Stimulated activated CD8-positive, alpha-beta memory T cell treated with anti-CD3 and anti-CD28 coated beads, Interleukin-7, amount 100 ng/mL, for 48 hours (primary cell): ENCODE data around the gene MUC12.
"Not testable (repeated sequence)": the region's sequence is repeated elsewhere in the genome, so short reads cannot be mapped to it uniquely, and the experiment has no call there.

ENCODE experiments used
- DNase-seq, 2 donors: peaks; one replicate each; pipeline ENCODE4 v3.0.0-alpha.2; 2020; ENCODE audit warnings: low read depth in 1 of 2; ENCODE audit errors: extremely low read depth in 1 of 2

The MUC12 gene, protein sequence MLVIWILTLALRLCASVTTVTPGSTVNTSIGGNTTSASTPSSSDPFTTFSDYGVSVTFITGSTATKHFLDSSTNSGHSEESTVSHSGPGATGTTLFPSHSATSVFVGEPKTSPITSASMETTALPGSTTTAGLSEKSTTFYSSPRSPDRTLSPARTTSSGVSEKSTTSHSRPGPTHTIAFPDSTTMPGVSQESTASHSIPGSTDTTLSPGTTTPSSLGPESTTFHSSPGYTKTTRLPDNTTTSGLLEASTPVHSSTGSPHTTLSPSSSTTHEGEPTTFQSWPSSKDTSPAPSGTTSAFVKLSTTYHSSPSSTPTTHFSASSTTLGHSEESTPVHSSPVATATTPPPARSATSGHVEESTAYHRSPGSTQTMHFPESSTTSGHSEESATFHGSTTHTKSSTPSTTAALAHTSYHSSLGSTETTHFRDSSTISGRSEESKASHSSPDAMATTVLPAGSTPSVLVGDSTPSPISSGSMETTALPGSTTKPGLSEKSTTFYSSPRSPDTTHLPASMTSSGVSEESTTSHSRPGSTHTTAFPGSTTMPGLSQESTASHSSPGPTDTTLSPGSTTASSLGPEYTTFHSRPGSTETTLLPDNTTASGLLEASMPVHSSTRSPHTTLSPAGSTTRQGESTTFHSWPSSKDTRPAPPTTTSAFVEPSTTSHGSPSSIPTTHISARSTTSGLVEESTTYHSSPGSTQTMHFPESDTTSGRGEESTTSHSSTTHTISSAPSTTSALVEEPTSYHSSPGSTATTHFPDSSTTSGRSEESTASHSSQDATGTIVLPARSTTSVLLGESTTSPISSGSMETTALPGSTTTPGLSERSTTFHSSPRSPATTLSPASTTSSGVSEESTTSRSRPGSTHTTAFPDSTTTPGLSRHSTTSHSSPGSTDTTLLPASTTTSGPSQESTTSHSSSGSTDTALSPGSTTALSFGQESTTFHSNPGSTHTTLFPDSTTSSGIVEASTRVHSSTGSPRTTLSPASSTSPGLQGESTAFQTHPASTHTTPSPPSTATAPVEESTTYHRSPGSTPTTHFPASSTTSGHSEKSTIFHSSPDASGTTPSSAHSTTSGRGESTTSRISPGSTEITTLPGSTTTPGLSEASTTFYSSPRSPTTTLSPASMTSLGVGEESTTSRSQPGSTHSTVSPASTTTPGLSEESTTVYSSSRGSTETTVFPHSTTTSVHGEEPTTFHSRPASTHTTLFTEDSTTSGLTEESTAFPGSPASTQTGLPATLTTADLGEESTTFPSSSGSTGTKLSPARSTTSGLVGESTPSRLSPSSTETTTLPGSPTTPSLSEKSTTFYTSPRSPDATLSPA (N-terminal part only)

DNA sequence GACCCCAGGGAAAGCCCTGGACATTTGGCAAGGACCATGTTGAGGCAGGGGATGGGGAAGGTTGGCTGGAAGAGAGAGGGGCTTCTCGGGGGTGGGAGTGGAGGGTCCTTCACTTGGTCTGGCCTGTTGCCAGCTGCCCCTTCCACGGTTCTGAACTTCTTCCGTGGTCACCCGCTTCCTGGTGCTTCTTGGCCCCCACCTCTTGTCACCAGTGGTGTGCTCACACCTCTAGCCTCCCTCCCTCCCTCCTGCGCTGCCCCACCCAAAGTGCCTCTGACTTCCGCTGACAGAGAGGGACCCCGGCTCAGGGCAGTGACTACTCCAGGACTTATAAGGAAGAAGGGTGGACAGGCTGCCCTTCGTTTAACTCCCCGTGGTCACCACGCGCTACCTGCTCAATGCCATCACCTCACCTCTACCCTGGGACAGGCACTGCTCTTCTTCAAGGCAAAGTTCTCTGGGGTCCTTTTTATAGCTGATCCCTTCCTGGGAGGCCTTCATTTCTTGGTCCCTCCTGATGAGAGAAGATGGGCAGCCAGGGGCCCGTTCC, at the start of gene MUC12:
MUC12 (plus strand) TSS at position 500 of the 550 bp plus-strand sequence. CDS start 58 bp downstream, outside the sequence.
- no peak for DNase-seq

GRCh38 chr7:100919779-100920437, 49.5 kb upstream of the MUC12 start:
- not testable (repeated sequence) for DNase-seq

GRCh38 chr7:100921039-100921438, 48.3 kb upstream of the MUC12 start:
- DNase-seq: no peak

DNA sequence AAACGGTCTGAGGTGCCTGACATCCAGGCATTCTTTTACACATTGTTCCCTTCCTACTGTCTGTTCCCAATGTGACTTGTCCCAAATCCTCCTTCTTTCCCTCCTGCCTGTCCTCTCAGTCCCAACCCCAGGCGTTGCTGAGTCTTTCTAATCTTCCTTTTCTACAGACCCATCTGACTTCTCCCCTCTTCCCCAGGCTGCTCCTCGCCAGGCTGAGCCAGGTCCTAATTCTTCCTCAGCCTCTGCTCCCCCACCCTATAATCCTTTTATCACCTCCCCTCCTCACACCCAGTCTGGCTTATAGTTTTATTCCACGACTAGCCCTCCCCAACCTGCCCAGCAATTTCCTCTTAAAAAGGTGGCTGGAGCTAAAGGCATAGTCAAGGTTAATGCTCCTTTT, 45.7 kb upstream of the MUC12 start:
- not testable (repeated sequence) for DNase-seq

DNA sequence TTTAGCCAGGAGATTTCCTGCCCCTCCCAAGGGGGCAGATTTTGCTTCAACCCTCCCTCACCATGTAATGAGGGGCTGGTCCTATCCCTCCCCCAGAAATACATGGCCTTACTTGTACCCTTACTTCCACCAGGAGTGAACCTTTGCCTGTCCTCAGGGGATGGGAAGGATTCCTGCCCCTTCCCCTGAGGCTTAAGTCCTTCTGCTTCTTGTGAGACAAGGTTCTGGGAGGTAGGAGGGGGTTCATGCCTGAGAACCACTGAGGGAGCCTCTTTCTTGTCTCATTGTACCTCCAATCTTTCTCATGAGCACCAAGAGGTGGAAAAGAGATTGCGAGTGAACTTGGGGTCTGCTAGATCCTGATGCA, 39.6 kb upstream of the MUC12 start:
- DNase-seq: no peak

- no peak for DNase-seq
These were observed 35.6 kb upstream of the MUC12 start for GRCh38 chr7:100933734-100934133.

- not testable (repeated sequence) for DNase-seq
These were observed 34.0 kb upstream of the MUC12 start for GRCh38 chr7:100935381-100935780.

- not testable (repeated sequence) for DNase-seq
These were observed 33.2 kb upstream of the MUC12 start for GRCh38 chr7:100936167-100936566.

GRCh38 chr7:100942045-100942774, 27.2 kb upstream of the MUC12 start:
- DNase-seq: no peak

DNA sequence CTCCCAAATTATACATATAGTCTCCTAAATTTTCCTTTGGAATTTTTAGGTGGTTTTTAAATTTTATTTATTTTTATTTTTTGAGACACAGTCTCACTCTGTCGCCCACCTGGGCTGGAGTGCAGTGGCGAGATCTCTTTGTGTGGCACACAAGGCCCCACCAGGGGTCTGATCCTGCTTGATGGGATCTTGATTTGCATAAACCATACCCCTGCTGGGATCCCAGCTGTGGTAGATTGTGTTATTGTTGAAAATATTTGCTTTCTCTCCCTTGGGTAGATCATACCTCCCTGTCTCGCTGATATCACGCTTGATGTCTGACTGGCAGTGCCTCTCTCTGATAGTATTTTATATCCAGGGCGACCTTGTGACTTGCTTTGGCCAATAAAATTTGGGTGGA, 25.7 kb upstream of the MUC12 start:
- no peak for DNase-seq

DNA sequence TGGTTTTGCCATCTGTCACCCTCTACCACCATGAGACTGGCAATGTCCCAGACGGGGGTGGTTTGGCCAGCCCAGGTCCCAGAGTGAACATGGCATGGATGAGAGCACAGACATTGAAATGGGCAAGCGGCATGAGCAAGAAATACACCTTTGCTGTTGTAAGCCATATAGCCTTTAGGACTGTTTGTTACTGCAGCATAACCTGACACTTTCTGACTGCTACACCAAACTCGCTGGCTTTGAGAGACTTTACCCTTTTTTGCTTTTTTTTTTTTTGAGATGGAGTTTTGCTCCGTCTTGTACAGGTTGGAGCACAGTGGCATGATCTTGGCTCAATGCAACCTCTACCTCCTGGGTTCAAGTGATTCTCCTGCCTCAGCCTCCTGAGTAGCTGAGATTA, 25.2 kb upstream of the MUC12 start:
- DNase-seq: no peak

DNA sequence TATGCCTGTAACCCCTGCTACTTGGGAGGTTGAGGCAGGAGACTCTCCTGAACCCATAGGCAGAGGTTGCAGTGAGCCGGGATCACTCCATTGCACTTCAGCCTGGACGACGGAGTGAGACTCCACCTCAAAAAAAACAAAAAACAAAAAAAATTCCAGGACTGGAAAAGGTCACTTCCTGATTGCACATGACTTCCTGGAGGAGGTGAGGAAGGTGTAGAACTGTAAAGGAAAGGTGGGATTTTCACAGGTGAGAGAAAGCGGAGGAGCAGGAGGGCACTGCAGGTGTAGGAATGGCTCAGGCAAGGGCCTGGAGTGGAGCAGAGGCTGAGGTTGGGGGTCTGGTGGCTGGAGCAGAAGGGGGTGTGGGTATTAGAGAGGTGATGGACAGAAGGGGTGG, 23.3 kb upstream of the MUC12 start:
- no peak for DNase-seq

DNA sequence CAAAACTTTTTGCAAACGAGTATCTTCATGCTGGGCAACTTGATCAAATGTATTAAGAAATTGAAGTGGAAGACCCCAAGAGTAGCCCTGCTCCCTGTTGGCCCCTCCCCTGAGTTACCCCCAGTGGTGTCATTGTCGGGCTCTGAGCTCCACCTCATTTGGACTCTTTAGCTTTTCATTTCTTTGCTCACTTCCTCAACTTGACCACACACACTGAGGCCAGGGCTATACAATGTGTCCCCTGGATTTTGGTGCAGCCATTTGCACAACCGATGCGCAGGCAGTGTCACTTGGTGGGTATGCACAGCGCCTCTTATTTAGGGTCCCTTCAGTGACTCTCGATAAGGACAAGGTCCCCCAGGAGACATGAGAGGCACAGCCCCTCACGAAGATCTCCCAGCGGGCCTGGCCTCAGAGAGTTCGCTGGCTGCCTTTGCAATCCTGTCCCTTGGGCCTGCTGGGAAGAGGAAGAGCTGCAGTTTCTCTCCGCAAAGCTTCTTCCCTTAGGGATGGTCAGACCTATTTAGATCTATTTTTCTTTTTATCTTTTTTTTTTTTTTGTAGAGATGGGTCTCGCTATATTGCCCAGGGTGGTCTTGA, 22.5 kb upstream of the MUC12 start:
- no peak for DNase-seq

- DNase-seq: no peak
These were observed 21.6 kb upstream of the MUC12 start for GRCh38 chr7:100947792-100948191.

DNA sequence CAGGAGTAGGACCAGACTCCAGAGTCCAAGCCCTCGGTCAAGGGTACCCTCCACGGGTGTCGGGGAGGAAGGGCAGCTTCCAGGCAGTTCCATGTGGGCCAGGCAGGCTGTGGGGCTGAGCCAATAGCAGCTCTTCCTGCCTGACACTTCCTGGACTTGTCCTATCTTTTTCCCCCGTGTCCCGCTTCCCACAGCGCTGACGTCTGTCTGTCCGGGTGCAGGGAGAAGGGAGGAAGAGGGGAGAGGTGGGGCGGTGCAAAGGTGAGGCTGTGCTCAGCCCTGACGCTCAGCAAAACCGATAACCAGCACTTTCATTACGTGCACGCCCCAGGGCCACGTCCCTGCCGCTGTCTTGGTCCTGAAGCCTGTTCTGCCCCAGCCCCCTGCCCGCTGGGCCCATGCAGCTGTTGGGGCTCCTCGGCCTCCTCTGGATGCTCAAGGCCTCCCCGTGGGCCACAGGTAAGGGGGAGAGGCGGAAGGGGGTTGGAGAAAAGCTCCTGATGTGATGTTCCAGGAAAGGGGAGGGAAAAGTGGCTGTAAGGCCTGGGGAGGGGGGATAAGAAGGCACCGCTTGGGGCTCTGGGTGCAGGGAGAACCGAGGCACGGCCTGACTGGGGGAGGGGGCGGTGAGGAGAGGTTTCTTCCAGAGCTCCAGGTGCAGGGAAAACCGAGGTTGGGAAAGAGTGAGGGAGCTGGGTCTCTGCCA, 20.0 kb upstream of the MUC12 start, which contains the start of gene MUC3A:
MUC3A (plus strand) TSS at position 308 of the 706 bp plus-strand sequence; CDS start at position 399, 91 bp downstream.
- DNase-seq: no peak

DNA sequence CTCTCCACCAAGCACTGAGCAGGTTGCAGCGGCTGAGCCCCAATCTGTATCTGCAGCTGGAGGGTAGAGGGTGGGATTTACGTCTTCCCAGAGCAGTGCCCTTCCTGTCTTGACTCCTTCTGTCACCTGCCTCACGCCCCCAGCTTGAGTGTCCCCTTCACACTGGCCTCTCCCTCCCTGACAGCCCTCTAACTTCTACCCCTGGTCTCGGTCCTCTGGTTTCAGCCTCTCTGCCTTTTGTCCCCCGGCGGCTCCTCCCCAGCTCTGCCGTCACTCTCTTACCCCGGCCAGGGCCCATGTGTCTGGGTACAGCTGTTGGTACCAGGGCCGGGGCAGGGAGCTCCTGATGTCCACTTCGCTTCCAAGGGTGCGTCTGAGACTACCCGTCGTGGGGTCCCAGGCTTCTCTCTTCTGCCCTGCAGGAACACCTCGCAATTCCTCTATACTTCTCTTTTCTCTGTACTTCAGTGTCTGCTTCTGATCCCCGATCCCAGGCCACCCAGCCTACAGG, 19.4 kb upstream of the MUC12 start:
- no peak for DNase-seq

- DNase-seq: no peak
These were observed 18.2 kb upstream of the MUC12 start for GRCh38 chr7:100951172-100951571.

- peak; percentile 14 to 45 for DNase-seq
These were observed 17.3 kb upstream of the MUC12 start for GRCh38 chr7:100951888-100952560.
